CD4-positive, CD25-positive, alpha-beta regulatory T cell (primary cell): ENCODE measurements around the gene DDX46. TPM values are rescaled to one million over a fixed set of nuclear protein-coding genes. Genes with fewer than 3 reads are reported as not detected.

Experiments used
- ATAC-seq, 2 donors: fragments of 150-1000 bp; cut with Tn5 transposase; one replicate each; pipeline ENCODE4 v1.10.0; 2021; ENCODE audit warnings: low read depth in 2 of 2, moderate number of reproducible peaks in 2 of 2, moderate library complexity in 1 of 2
- DNase-seq, 3 donors: peaks; one replicate each; pipeline versions ENCODE4 v3.0.0 to v3.0.0-alpha.2; 2012 to 2022; ENCODE audit warnings: mixed read lengths in 1 of 3
- H3K27ac ChIP-seq: one replicate; pipeline ENCODE4 v1.7.0; 2013; ENCODE audit warnings: mild to moderate bottlenecking, low read length; ENCODE audit not compliant: insufficient read depth, poor library complexity, severe bottlenecking
- H3K27me3 ChIP-seq: one replicate; pipeline ENCODE4 v1.7.0; 2013; ENCODE audit warnings: low read length; ENCODE audit not compliant: control insufficient read depth, insufficient read depth
- H3K36me3 ChIP-seq: one replicate; pipeline ENCODE4 v1.7.0; 2013; ENCODE audit warnings: mild to moderate bottlenecking, low read length, moderate library complexity; ENCODE audit not compliant: control insufficient read depth, insufficient read depth
- H3K4me1 ChIP-seq: 2 replicates; pipeline ENCODE4 v1.7.0; 2013; ENCODE audit warnings: mild to moderate bottlenecking, low read length; ENCODE audit not compliant: insufficient read depth, control insufficient read depth, poor library complexity, severe bottlenecking
- H3K4me3 ChIP-seq: one replicate; pipeline ENCODE4 v1.7.0; 2013; ENCODE audit warnings: low read depth, mild to moderate bottlenecking, low read length, moderate library complexity
- H3K9me3 ChIP-seq, 2 experiments: 1 replicate in 1 of 2; 2 replicates in 1 of 2; pipeline ENCODE4 v1.7.0; 2013; ENCODE audit warnings: low read length in 2 of 2, mild to moderate bottlenecking in 1 of 2, moderate library complexity in 1 of 2; ENCODE audit not compliant: control insufficient read depth in 2 of 2
- H3K27ac Mint-ChIP-seq, 3 donors: one replicate each; pipeline ENCODE4 v1.8.0; 2020 to 2022; ENCODE audit warnings: mild to moderate bottlenecking in 3 of 3, mixed read lengths in 3 of 3, moderate library complexity in 2 of 3
- H3K27me3 Mint-ChIP-seq: one replicate; pipeline ENCODE4 v1.8.0; 2022; ENCODE audit warnings: mild to moderate bottlenecking, mixed read lengths
- H3K36me3 Mint-ChIP-seq: one replicate; pipeline ENCODE4 v1.8.0; 2020; ENCODE audit warnings: mixed read lengths
- H3K4me1 Mint-ChIP-seq, 4 donors: one replicate each; pipeline ENCODE4 v1.8.0; 2020 to 2022; ENCODE audit warnings: mixed read lengths in 4 of 4, mild to moderate bottlenecking in 1 of 4
- H3K4me3 Mint-ChIP-seq, 4 donors: one replicate each; pipeline ENCODE4 v1.8.0; 2020 to 2022; ENCODE audit warnings: mild to moderate bottlenecking in 4 of 4, mixed read lengths in 4 of 4, moderate library complexity in 3 of 4
- H3K9me3 Mint-ChIP-seq, 7 donors: one replicate each; pipeline ENCODE4 v1.8.0; 2020 to 2022; ENCODE audit warnings: mixed read lengths in 7 of 7, mild to moderate bottlenecking in 3 of 7, moderate library complexity in 2 of 7
- polyA plus RNA-seq, 4 donors: library from polyadenylated mRNA; unstranded; fragments of 300-500 nt; fragmentation: Illumina TruSeq; gene quantifications; one replicate each; pipeline ENCODE4 v1.2.3, GENCODE V29; 2021
- total RNA-seq: library from RNA; stranded (reverse); gene quantifications from one replicate; pipeline ENCODE4 v1.2.3, GENCODE V29; 2022

Gene DDX46
- total and polyA plus RNA-seq, 5 donors from 2014 or later = 16.3 to 61.8 (median 20.4) TPM

- peak; percentile 92 to 96 for ATAC-seq
- peak; percentile 76 to 90 (median 81) for DNase-seq
- Histone ChIP-seq H3K36me3 (no peaks in the 10 kb centered on the region), H3K27ac (peak within 1 kb of the TSS; percentile 88), H3K27me3 (no peaks in the 10 kb centered on the region), H3K4me1 (peaks cover 35% of the 10 kb centered on the region), H3K9me3 (no peaks in the 10 kb centered on the region), H3K4me3 (peak within 1 kb of the TSS; percentile 96)
- Mint-ChIP-seq H3K27ac (peak within 1 kb of the TSS; percentile 93 to 98 (median 97)), H3K4me1 (peaks cover 27 to 51% (median 35%) of the 10 kb centered on the region in 4 donors), H3K4me3 (peak within 1 kb of the TSS; percentile 95 to 96 (median 96)), H3K27me3 (no peaks in the 10 kb centered on the region), H3K36me3 (peaks cover 9% of the 10 kb centered on the region), H3K9me3 (no peaks in the 10 kb centered on the region)
These were observed 115.6 kb downstream of the DDX46 start, which contains the start of gene TXNDC15 for GRCh38 chr5:134873987-134874830. Gene TXNDC15 (plus strand): TSS chr5:134874371. CDS start chr5:134874428, 57 bp downstream.

GRCh38 chr5:134874831-134875655 lies 116.5 kb downstream of the DDX46 start:
- H3K27me3 ChIP-seq = no peaks in the 10 kb centered on the region
- H3K4me1 ChIP-seq = peaks cover 35% of the 10 kb centered on the region
- ATAC-seq = peak in 1 of 2 donors; percentile 19
- Mint-ChIP-seq H3K36me3 (peaks cover 12% of the 10 kb centered on the region), H3K9me3 (no peaks in the 10 kb centered on the region), H3K4me1 (peaks cover 27 to 59% (median 42%) of the 10 kb centered on the region in 4 donors), H3K27me3 (no peaks in the 10 kb centered on the region), H3K27ac (peak overlapping the region; percentile 82 to 98 (median 97)), H3K4me3 (peak overlapping the region; percentile 95 to 96 (median 96))
- no peaks in the 10 kb centered on the region for H3K36me3 ChIP-seq
- peak; percentile 3 to 69 (median 12) for DNase-seq
- no peaks in the 10 kb centered on the region for H3K9me3 ChIP-seq
- peak overlapping the region; percentile 88 for H3K27ac ChIP-seq
- peak overlapping the region; percentile 96 for H3K4me3 ChIP-seq

GRCh38 chr5:134877159-134877558 lies 118.6 kb downstream of the DDX46 start:
- H3K27me3 Mint-ChIP-seq = no peaks in the 10 kb centered on the region
- DNase-seq (peak in 1 of 3 donors; percentile 50), ATAC-seq (no peak)
- no peaks in the 10 kb centered on the region for H3K9me3 Mint-ChIP-seq
- Histone ChIP-seq H3K27me3 (no peaks in the 10 kb centered on the region), H3K4me3 (peak overlapping the region; percentile 0), H3K9me3 (no peaks in the 10 kb centered on the region), H3K27ac (no peak overlapping the region), H3K4me1 (peaks cover 35% of the 10 kb centered on the region), H3K36me3 (no peaks in the 10 kb centered on the region)
- peaks cover 31 to 66% (median 47%) of the 10 kb centered on the region in 4 donors for H3K4me1 Mint-ChIP-seq
- peak overlapping the region; percentile 52 to 96 (median 74) for H3K4me3 Mint-ChIP-seq
- H3K36me3 Mint-ChIP-seq = peaks cover 12% of the 10 kb centered on the region
- H3K27ac Mint-ChIP-seq = peak overlapping the region; percentile 9 to 97 (median 90)

- Histone ChIP-seq H3K27ac (no peak overlapping the region), H3K4me3 (no peak overlapping the region), H3K36me3 (no peaks in the 10 kb centered on the region), H3K4me1 (peaks cover 35% of the 10 kb centered on the region), H3K27me3 (no peaks in the 10 kb centered on the region), H3K9me3 (no peaks in the 10 kb centered on the region)
- Mint-ChIP-seq H3K9me3 (no peaks in the 10 kb centered on the region), H3K27ac (peak overlapping the region in 2 of 3 donors; percentile 10), H3K4me1 (peaks cover 31 to 58% (median 47%) of the 10 kb centered on the region in 4 donors), H3K4me3 (peak overlapping the region in 1 of 4 donors; percentile 1), H3K27me3 (no peaks in the 10 kb centered on the region), H3K36me3 (peaks cover 12% of the 10 kb centered on the region)
- DNase-seq = no peak
- ATAC-seq = no peak
These were observed 119.8 kb downstream of the DDX46 start for GRCh38 chr5:134878403-134878802.

- peaks cover 24 to 58% (median 44%) of the 10 kb centered on the region in 4 donors for H3K4me1 Mint-ChIP-seq
These were observed 120.9 kb downstream of the DDX46 start for GRCh38 chr5:134879456-134879855.

More at GRCh38 chr5:134879456-134879855, 120.9 kb downstream of the DDX46 start:
- no peak overlapping the region for H3K27ac ChIP-seq
- DNase-seq = no peak
- peaks cover 12% of the 10 kb centered on the region for H3K36me3 Mint-ChIP-seq
- no peaks in the 10 kb centered on the region for H3K27me3 ChIP-seq
- no peaks in the 10 kb centered on the region for H3K27me3 Mint-ChIP-seq
- peaks cover 29% of the 10 kb centered on the region for H3K4me1 ChIP-seq
- H3K4me3 Mint-ChIP-seq = peak overlapping the region in 1 of 4 donors; percentile 64
- H3K9me3 Mint-ChIP-seq = no peaks in the 10 kb centered on the region
- ATAC-seq = no peak
- H3K36me3 ChIP-seq = no peaks in the 10 kb centered on the region
- no peak overlapping the region for H3K4me3 ChIP-seq
- peak overlapping the region in 2 of 3 donors; percentile 2 to 34 for H3K27ac Mint-ChIP-seq
- H3K9me3 ChIP-seq = no peaks in the 10 kb centered on the region

Other genes starting within 250 kb of the DDX46 start
- 162 TPM for gene JADE2, start 233.1 kb upstream of the DDX46 start, total RNA-seq
- gene JADE2, start 233.1 kb upstream of the DDX46 start, polyA plus RNA-seq = 10 to 100 TPM; 19.2 to 31.7 (median 22.7) TPM
- gene SAR1B, start 126.0 kb upstream of the DDX46 start, total RNA-seq = 48.7 TPM
- gene SAR1B, start 126.0 kb upstream of the DDX46 start, polyA plus RNA-seq = 10 to 100 TPM; 53.1 to 74.1 (median 65.9) TPM
- gene SEC24A, start 110.0 kb upstream of the DDX46 start, total RNA-seq = 21.5 TPM
- 1 to 10 TPM; 5.6 to 7.9 (median 7.5) TPM for gene SEC24A, start 110.0 kb upstream of the DDX46 start, polyA plus RNA-seq
- 32.3 TPM for gene CAMLG, start 20.2 kb upstream of the DDX46 start, total RNA-seq
- 10 to 100 TPM; 37.6 to 43.7 (median 43.3) TPM for gene CAMLG, start 20.2 kb upstream of the DDX46 start, polyA plus RNA-seq
- gene C5orf24, start 87.2 kb downstream of the DDX46 start, total RNA-seq = 31.4 TPM
- 1 to 10 TPM; 6.5 to 7.4 (median 6.9) TPM for gene C5orf24, start 87.2 kb downstream of the DDX46 start, polyA plus RNA-seq
- gene TXNDC15, start 115.6 kb downstream of the DDX46 start, total RNA-seq = 33.9 TPM
- gene TXNDC15, start 115.6 kb downstream of the DDX46 start, polyA plus RNA-seq = 10 to 100 TPM; 15.4 to 23.1 (median 17.2) TPM
- 10.6 TPM for gene PCBD2, start 146.4 kb downstream of the DDX46 start, total RNA-seq
- 10 to 100 TPM; 10.3 to 12.5 (median 11.5) TPM for gene PCBD2, start 146.4 kb downstream of the DDX46 start, polyA plus RNA-seq
- 0.37 TPM for gene CATSPER3, start 209.1 kb downstream of the DDX46 start, total RNA-seq
- 1 to 10 TPM in 1 of 4 donors, under 1 TPM in 3; 0.34 to 1.3 (median 0.40) TPM for gene CATSPER3, start 209.1 kb downstream of the DDX46 start, polyA plus RNA-seq